ENCODE measurements around the gene SHB.

- TF ChIP-seq CTCF (IDR thresholded peaks at IDR 0.05) (no peak), MAX (IDR thresholded peaks at IDR 0.05) (no peak)
Measured at GRCh38 chr9:37923796-37924427, 145.1 kb downstream of the SHB start.

All from A549 (cell line).